PFSK-1 (cell line): ENCODE measurements around the gene KCNJ4.

Source experiments
- FOXP2 ChIP-seq: optimal IDR thresholded peaks from 2 replicates; pipeline ENCODE3; 2011; ENCODE audit warnings: borderline replicate concordance, control low read depth, inconsistent platforms; ENCODE audit not compliant: insufficient read depth; ENCODE audit errors: extremely low read length, extremely low read depth
- POLR2AphosphoS5 ChIP-seq: IDR thresholded peaks from 2 replicates; pipeline ENCODE4 v1.6.1; 2012; ENCODE audit warnings: low read depth, mild to moderate bottlenecking, control low read depth, low read length, moderate library complexity
- REST ChIP-seq, 2 experiments: IDR thresholded peaks; 2 replicates each; pipeline versions ENCODE4 v1.6.1 to v1.8.0; 2011 to 2012; ENCODE audit warnings: low read depth in 2 of 2, low read length in 2 of 2, control low read depth in 1 of 2, inconsistent platforms in 1 of 2, mild to moderate bottlenecking in 1 of 2, moderate library complexity in 1 of 2; ENCODE audit not compliant: insufficient read depth in 1 of 2
- SIN3A ChIP-seq: IDR thresholded peaks from 2 replicates; pipeline ENCODE4 v1.6.1; 2012; ENCODE audit warnings: mild to moderate bottlenecking, low read length, moderate library complexity, borderline replicate concordance; ENCODE audit not compliant: insufficient read depth
- TAF1 ChIP-seq: IDR thresholded peaks from 2 replicates; pipeline ENCODE4 v1.6.1; 2012; ENCODE audit warnings: low read length, control low read depth, borderline replicate concordance; ENCODE audit not compliant: insufficient read depth

Gene KCNJ4

GRCh38 chr22:38467904-38468442, 13.0 kb upstream of the KCNJ4 start, which contains the start of gene KDELR3:
Gene KDELR3, plus strand, starts transcription at chr22:38468096. Its CDS starts 138 bp downstream, at chr22:38468234.
- no peak for TF ChIP-seq REST (IDR thresholded peaks at IDR 0.05; ENCODE audit: insufficient read depth in 1 of 2, low read depth in 2 of 2, low read length in 2 of 2)
- TF ChIP-seq POLR2AphosphoS5, result peak; percentile 41; the same call in 1 of the 2 replicates

DNA sequence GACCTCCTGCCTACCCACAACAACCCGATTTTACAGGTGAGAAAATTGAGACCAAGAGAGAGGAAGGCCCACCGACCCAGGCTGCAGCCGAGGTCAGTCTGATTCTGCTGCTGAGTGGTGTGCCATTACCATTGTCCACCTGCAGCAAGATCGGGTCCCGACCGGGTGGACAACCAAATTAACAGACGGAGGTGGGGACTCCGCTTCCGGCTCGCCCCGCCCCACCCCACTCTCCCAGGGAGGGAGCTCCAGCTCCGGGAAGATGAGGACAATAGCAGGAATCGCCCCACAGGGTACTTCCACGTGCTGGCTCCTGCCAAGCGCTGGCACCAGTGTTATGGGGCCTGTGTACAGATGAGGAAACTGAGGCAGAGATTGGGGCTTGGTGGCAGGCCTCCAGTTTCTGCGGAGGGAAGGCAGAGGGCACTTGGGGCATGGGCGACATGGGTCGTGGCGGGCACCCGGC, 12.5 kb upstream of the KCNJ4 start:
- no peak for TF ChIP-seq SIN3A
- no peak for TF ChIP-seq POLR2AphosphoS5
- no peak for TF ChIP-seq FOXP2
- no peak for TF ChIP-seq TAF1
- no peak for TF ChIP-seq REST (IDR thresholded peaks at IDR 0.05; ENCODE audit: insufficient read depth in 1 of 2, low read depth in 2 of 2, low read length in 2 of 2)

DNA sequence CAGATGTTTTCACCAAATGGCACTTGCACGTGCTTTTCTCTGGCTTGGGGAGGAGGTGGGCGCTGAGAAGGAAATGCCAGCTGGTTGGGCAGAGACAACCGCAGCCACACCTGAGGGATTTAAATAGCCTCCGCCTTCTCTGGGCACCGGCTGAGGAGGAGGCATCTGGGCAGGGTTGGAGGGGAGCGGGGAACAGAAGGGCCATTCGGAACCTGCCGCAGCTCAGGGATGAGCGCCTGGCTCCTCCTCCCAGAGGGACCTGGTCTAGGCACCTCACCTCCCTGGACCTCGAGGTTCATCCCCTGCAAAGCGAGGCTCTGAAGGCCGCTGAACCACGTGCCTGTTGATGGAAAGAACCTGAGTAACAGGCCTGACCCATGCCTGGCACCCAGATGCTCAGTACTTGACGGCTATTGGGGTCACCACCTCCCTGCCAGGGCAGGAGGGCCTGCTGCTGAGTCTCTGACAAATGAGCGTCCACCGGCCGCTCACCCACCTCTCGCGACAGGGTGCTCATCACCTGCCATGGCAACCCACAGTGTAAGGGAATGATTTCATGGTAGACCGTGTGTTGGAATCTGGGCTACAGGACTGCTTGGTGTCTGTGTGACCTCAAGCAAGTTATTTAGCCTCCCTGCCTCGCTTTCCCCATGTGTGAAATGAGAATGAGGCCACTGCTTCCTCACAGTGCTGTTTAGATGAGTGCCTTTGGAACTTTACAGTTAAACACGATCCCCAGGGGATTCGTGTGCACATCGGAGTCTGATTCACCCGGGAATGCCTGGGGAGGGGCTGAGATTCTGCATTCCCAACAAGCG, 10.9 kb upstream of the KCNJ4 start:
- TF ChIP-seq FOXP2 (no peak), TAF1 (no peak), REST (IDR thresholded peaks at IDR 0.05; ENCODE audit: insufficient read depth in 1 of 2, low read depth in 2 of 2, low read length in 2 of 2) (no peak), POLR2AphosphoS5 (no peak), SIN3A (no peak)

DNA sequence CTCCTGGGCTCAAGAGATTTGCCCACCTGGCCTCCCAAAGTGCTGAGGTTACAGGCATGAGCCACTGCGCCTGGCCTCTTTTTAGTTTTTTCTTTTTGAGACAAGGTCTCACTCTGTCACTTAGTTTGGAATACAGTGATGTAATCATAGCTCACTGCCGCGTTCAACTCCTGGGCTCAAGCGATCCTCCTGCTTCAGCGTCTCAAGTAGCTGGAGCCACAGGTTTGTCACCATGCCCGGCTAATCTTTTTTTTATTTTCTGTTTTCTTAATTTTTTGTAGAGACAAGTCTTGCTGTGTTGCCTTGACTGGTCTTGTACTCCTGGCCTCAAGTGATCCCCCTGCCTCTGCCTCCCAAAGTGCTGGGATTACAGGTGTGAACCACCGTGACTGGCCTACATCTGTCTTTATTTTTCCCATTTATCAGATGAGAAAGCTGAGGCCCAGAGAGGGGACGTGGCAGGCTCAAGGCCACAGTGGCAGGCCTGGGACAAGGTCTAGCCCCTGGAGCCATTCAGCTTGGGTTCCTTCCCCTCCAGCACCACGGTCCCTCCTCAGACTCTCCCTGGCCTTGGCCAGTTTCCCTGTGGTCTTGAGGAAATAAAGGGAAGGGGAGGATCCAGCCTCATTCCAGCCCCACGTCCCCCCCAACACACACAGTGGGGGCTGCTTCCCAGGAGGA, 10.1 kb upstream of the KCNJ4 start:
- TF ChIP-seq REST (IDR thresholded peaks at IDR 0.05; ENCODE audit: insufficient read depth in 1 of 2, low read depth in 2 of 2, low read length in 2 of 2) (no peak), POLR2AphosphoS5 (no peak), TAF1 (no peak), FOXP2 (no peak), SIN3A (no peak)
